ENCODE results near the gene TMEM120A. TPM values are rescaled to one million over a fixed set of nuclear protein-coding genes. Genes with fewer than 3 reads are reported as not detected.

Gene TMEM120A
- total RNA-seq, 4 donors from 2014 or later, result 21.3 to 56.7 (median 38.2) TPM

- Histone ChIP-seq H3K27ac (peak overlapping the region; percentile 73 to 90 (median 80)), H3K36me3 (no peaks in the 10 kb centered on the region), H3K27me3 (no peaks in the 10 kb centered on the region), H3K4me1 (peaks cover 56 to 76% of the 10 kb centered on the region in 2 donors), H3K4me3 (no peak overlapping the region), H3K9me3 (no peaks in the 10 kb centered on the region)
- DNase-seq (no peak), ATAC-seq (no peak)
- intact Hi-C loops (cut with DNase I; ENCODE audit: low total_unique reads) (no loop called here), in situ Hi-C loops (cut with MboI; ENCODE audit: low sequenced_read_pairs in 4 of 4) (no loop called here)
- TF ChIP-seq POLR2A (IDR thresholded peaks at IDR 0.05), result peak in 1 of 2 donors; percentile 5
- TF ChIP-seq, protein P1, sequence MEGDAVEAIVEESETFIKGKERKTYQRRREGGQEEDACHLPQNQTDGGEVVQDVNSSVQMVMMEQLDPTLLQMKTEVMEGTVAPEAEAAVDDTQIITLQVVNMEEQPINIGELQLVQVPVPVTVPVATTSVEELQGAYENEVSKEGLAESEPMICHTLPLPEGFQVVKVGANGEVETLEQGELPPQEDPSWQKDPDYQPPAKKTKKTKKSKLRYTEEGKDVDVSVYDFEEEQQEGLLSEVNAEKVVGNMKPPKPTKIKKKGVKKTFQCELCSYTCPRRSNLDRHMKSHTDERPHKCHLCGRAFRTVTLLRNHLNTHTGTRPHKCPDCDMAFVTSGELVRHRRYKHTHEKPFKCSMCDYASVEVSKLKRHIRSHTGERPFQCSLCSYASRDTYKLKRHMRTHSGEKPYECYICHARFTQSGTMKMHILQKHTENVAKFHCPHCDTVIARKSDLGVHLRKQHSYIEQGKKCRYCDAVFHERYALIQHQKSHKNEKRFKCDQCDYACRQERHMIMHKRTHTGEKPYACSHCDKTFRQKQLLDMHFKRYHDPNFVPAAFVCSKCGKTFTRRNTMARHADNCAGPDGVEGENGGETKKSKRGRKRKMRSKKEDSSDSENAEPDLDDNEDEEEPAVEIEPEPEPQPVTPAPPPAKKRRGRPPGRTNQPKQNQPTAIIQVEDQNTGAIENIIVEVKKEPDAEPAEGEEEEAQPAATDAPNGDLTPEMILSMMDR (IDR thresholded peaks at IDR 0.05 in 4 of 5, conservative IDR thresholded peaks at IDR 0.05 in 1 of 5), result no peak
These were observed 48.1 kb downstream of the TMEM120A start for GRCh38 chr7:75946207-75946855.

DNA sequence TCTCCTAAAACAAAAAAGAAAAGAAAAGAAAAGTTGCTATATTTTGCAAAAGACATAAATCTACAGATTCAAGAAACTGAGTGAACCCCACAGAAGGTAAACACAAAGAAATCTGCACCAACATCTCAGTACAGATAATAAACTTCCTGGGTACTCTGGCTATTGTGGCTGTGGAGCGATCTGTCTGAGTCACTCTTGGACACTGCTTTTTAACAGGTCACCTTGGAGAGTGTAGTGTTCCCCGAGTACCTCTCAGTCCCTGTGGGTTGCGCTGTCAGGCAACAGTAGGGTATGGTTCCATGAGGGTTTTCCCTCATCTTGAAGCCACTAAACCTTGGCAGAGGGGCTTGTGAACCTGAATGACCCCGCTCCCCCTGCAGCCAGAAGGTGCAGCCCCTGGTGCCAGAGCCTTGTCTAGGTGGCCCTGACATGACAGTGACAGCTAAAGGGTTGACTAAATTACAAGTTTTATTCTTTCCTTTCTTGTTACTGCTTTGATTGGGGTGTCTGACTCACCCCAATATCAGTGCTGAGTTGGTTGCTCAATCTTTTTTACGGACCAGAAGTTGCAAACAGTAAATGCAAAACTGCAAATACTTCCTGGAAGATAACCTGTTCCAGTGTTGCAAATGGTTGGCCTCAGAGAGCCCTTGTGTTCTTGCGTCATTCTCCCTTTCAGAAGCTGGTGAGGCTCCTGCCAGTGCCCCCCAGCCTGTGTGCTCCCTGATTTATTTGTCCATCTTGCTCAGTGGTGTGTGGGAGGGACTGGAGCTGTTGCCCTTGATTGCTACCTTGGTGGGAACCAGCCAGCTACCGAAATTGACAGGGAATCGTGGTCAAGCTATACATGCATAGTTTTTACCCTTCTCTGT is 48.9 kb downstream of the TMEM120A start:
- Histone ChIP-seq H3K36me3 (no peaks in the 10 kb centered on the region), H3K4me1 (peaks cover 48 to 68% of the 10 kb centered on the region in 2 donors), H3K27me3 (no peaks in the 10 kb centered on the region), H3K4me3 (no peak overlapping the region), H3K27ac (peak overlapping the region; percentile 73 to 90 (median 80)), H3K9me3 (no peaks in the 10 kb centered on the region)
- peak; percentile 85 to 88 for ATAC-seq
- intact Hi-C loops (cut with DNase I; ENCODE audit: low total_unique reads), result no loop called here
- in situ Hi-C loops (cut with MboI; ENCODE audit: low sequenced_read_pairs in 4 of 4), result no loop called here
- TF ChIP-seq POLR2A (IDR thresholded peaks at IDR 0.05), result peak in 1 of 2 donors; percentile 23
- TF ChIP-seq, protein P1 (IDR thresholded peaks at IDR 0.05 in 4 of 5, conservative IDR thresholded peaks at IDR 0.05 in 1 of 5), result peak in 4 of 5 experiments; percentile 13 to 51 (median 35)
- DNase-seq, result peak; percentile 54 to 79

GRCh38 chr7:75944507-75944906 is 49.9 kb downstream of the TMEM120A start:
- Histone ChIP-seq H3K27me3 (no peaks in the 10 kb centered on the region), H3K4me3 (no peak overlapping the region), H3K36me3 (no peaks in the 10 kb centered on the region), H3K27ac (peak overlapping the region; percentile 69 to 90 (median 80)), H3K4me1 (peaks cover 38 to 59% of the 10 kb centered on the region in 2 donors), H3K9me3 (no peaks in the 10 kb centered on the region)
- DNase-seq (no peak), ATAC-seq (no peak)
- intact Hi-C loops (cut with DNase I; ENCODE audit: low total_unique reads), result no loop called here
- TF ChIP-seq, protein P1 (IDR thresholded peaks at IDR 0.05 in 4 of 5, conservative IDR thresholded peaks at IDR 0.05 in 1 of 5), result no peak
- no peak for TF ChIP-seq POLR2A (IDR thresholded peaks at IDR 0.05)
- in situ Hi-C loops (cut with MboI; ENCODE audit: low sequenced_read_pairs in 4 of 4), result no loop called here

DNA sequence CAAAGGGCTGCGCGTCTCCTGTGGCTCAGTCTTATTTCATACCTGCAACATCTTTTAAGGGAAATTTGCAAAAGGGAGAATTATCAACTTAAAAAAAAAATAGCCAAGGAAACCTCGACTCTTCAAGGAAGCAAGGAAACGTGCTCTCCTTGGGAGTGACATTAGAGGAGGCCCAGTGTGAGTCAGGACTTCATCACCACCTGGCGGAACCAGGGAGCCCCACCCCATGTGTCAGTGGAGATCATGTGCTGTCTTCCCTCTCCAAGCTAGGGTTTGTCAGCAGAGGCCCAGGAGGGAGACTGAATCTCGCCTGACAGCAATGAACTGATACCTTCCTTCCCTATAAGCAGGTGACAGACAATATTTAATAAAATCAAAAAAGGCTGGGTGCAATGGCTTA is 50.5 kb downstream of the TMEM120A start:
- peak in 1 of 2 donors; percentile 27 for TF ChIP-seq POLR2A (IDR thresholded peaks at IDR 0.05)
- TF ChIP-seq, protein P1 (IDR thresholded peaks at IDR 0.05 in 4 of 5, conservative IDR thresholded peaks at IDR 0.05 in 1 of 5), result no peak
- H3K27me3 ChIP-seq, result no peaks in the 10 kb centered on the region
- no peaks in the 10 kb centered on the region for H3K9me3 ChIP-seq
- no peak overlapping the region for H3K4me3 ChIP-seq
- H3K4me1 ChIP-seq, result peaks cover 37 to 53% of the 10 kb centered on the region in 2 donors
- in situ Hi-C loops (cut with MboI; ENCODE audit: low sequenced_read_pairs in 4 of 4) (no loop called here), intact Hi-C loops (cut with DNase I; ENCODE audit: low total_unique reads) (no loop called here)
- peak overlapping the region in 3 of 4 donors; percentile 76 to 90 (median 83) for H3K27ac ChIP-seq
- DNase-seq, result peak in 1 of 2 donors; percentile 54
- no peaks in the 10 kb centered on the region for H3K36me3 ChIP-seq
- peak in 1 of 2 donors; percentile 15 for ATAC-seq

All from gastrocnemius medialis (tissue), 4 donors.